Fibroblast of lung (primary cell): ENCODE data around the gene LRRIQ3. TPM values are rescaled to one million over a fixed set of nuclear protein-coding genes. Genes with fewer than 3 reads are reported as not detected.
"Not testable (repeated sequence)": the region's sequence is repeated elsewhere in the genome, so short reads cannot be mapped to it uniquely, and the experiment has no call there.

Experiments
- DNase-seq, 2 donors: peaks; one replicate each; pipeline versions ENCODE4 v3.0.0 to v3.0.0-alpha.2; 2010; ENCODE audit warnings: low read depth in 2 of 2
- H2AFZ ChIP-seq: 2 replicates; pipeline ENCODE4 v1.5.1; 2012; ENCODE audit warnings: low read length, control low read depth, inconsistent platforms
- H3K27ac ChIP-seq: 2 replicates; pipeline ENCODE4 v1.5.1; 2011; ENCODE audit warnings: low read length, control low read depth; ENCODE audit not compliant: insufficient read depth
- H3K27me3 ChIP-seq: 2 replicates; pipeline ENCODE4 v1.5.1; 2011; ENCODE audit warnings: mild to moderate bottlenecking, low read length; ENCODE audit not compliant: control insufficient read depth, insufficient read depth
- H3K36me3 ChIP-seq: 2 replicates; pipeline ENCODE4 v1.5.1; 2011; ENCODE audit warnings: low read length; ENCODE audit not compliant: control insufficient read depth, insufficient read depth
- H3K4me1 ChIP-seq: 2 replicates; pipeline ENCODE4 v1.5.1; 2011; ENCODE audit warnings: low read length; ENCODE audit not compliant: control insufficient read depth, insufficient read depth; ENCODE audit errors: extremely low read depth
- H3K4me2 ChIP-seq: 2 replicates; pipeline ENCODE4 v1.5.1; 2011; ENCODE audit warnings: low read length, control low read depth; ENCODE audit not compliant: insufficient read depth; ENCODE audit errors: extremely low read depth
- H3K4me3 ChIP-seq, 4 experiments: fragments of 200-600 bp in 1 of 4; sonication (generic) in 1 of 4; replicated peaks in 1 of 4; 2 replicates each; pipeline ENCODE4 v1.5.1; 2011 to 2016; ENCODE audit warnings: low read length in 4 of 4, low read depth in 3 of 4, mild to moderate bottlenecking in 3 of 4, control low read depth in 2 of 4, inconsistent platforms in 1 of 4, mixed read lengths in 1 of 4; ENCODE audit not compliant: insufficient read depth in 1 of 4; ENCODE audit errors: control extremely low read depth in 1 of 4
- H3K79me2 ChIP-seq: 2 replicates; pipeline ENCODE4 v1.5.1; 2012; ENCODE audit warnings: mild to moderate bottlenecking, low read length, inconsistent platforms; ENCODE audit not compliant: control insufficient read depth, insufficient read depth
- H3K9ac ChIP-seq: 2 replicates; pipeline ENCODE4 v1.5.1; 2011; ENCODE audit warnings: mild to moderate bottlenecking, low read length, control low read depth; ENCODE audit not compliant: insufficient read depth
- H3K9me3 ChIP-seq: 2 replicates; pipeline ENCODE4 v1.5.1; 2012; ENCODE audit warnings: low read depth, low read length; ENCODE audit not compliant: control insufficient read depth, insufficient read depth
- H4K20me1 ChIP-seq: 2 replicates; pipeline ENCODE4 v1.5.1; 2011; ENCODE audit warnings: low read length; ENCODE audit not compliant: control insufficient read depth, insufficient read depth; ENCODE audit errors: extremely low read depth
- EZH2 ChIP-seq: IDR thresholded peaks from 2 replicates; pipeline ENCODE4 v1.5.1; 2012; ENCODE audit warnings: low read length, control low read depth, mild to moderate bottlenecking; ENCODE audit errors: missing control alignments
- polyA plus RNA-seq, 2 donors: library from polyadenylated mRNA; depleted of rRNA in 1 of 2; stranded (reverse) in 1 of 2; unstranded in 1 of 2; fragments of >200 nt; gene quantifications; 2 replicates each; pipeline ENCODE4 v1.2.1, GENCODE V29; 2011 to 2012; ENCODE audit warnings: missing spikeins in 1 of 2
- total RNA-seq: library from RNA; depleted of rRNA; stranded (reverse); fragments of >200 nt; gene quantifications from 2 replicates; pipeline ENCODE4 v1.2.1, GENCODE V29; 2014
- TF ChIP-seq, protein P1 (sequence below), 2 donors: IDR thresholded peaks in 1 of 2; conservative IDR thresholded peaks in 1 of 2; 1 replicate in 1 of 2; 2 replicates in 1 of 2; pipeline ENCODE4 v1.5.1; 2011 to 2012; ENCODE audit warnings: low read length in 2 of 2, control low read depth in 1 of 2, inconsistent platforms in 1 of 2, low read depth in 1 of 2, mild to moderate bottlenecking in 1 of 2

Gene LRRIQ3
- total and polyA plus RNA-seq, 2 donors (not counting 1 experiment from before 2014, with no cell fraction given) = 0.56 to 1.3 TPM

DNA sequence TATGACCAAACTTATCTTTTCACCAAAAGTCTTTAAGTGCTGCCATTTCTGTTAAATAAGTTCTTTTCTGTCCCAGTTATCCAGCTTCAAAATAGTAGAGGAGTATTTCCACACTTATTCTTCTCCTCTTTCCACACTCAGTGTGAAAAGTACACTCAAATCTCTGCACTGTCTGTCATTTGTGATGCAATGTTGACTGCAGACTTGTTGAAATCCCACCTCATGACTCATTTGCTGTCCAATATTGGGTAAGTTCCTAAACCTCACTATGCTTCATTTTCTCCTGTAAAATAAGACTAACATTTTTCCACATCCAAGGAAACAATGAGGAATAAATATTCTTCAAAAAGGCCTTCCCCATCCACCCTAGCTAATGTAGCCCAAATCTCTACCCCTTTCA lies 17.5 kb downstream of the LRRIQ3 start:
- Histone ChIP-seq H3K9me3 (no peaks in the 10 kb centered on the region), H4K20me1 (no peaks in the 10 kb centered on the region), H3K27ac (no peak overlapping the region), H3K9ac (no peak overlapping the region), H3K79me2 (no peaks in the 10 kb centered on the region), H2AFZ (no peak overlapping the region), H3K4me1 (no peaks in the 10 kb centered on the region), H3K36me3 (no peaks in the 10 kb centered on the region), H3K4me2 (no peak overlapping the region), H3K27me3 (no peaks in the 10 kb centered on the region), H3K4me3 (no peak overlapping the region)
- TF ChIP-seq, protein P1, sequence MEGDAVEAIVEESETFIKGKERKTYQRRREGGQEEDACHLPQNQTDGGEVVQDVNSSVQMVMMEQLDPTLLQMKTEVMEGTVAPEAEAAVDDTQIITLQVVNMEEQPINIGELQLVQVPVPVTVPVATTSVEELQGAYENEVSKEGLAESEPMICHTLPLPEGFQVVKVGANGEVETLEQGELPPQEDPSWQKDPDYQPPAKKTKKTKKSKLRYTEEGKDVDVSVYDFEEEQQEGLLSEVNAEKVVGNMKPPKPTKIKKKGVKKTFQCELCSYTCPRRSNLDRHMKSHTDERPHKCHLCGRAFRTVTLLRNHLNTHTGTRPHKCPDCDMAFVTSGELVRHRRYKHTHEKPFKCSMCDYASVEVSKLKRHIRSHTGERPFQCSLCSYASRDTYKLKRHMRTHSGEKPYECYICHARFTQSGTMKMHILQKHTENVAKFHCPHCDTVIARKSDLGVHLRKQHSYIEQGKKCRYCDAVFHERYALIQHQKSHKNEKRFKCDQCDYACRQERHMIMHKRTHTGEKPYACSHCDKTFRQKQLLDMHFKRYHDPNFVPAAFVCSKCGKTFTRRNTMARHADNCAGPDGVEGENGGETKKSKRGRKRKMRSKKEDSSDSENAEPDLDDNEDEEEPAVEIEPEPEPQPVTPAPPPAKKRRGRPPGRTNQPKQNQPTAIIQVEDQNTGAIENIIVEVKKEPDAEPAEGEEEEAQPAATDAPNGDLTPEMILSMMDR (conservative IDR thresholded peaks at IDR 0.05 in 1 of 2, IDR thresholded peaks at IDR 0.05 in 1 of 2; ENCODE audit: low read depth in 1 of 2, low read length in 2 of 2) = no peak
- TF ChIP-seq EZH2 = no peak
- DNase-seq = peak; percentile 2 to 15

DNA sequence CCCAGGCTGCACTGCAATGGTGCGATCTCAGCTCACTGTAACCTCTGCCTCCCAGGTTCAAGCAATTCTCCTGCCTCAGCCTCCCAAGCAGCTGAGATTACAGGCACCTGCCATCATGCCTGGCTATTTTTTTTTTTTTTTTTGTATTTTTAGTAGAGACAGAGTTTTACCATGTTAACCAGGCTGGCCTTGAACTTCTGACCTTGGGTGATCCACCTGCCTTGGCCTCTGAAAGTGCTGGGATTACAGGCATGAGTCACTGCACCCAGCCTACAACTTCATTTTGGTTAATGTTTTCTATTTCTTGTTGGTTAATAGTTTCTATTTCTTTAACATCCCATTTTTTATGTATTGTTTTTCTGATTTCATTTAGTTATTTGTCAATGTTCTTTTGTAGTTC lies 23.6 kb downstream of the LRRIQ3 start:
- H3K27me3 ChIP-seq, H3K27ac ChIP-seq, DNase-seq, H3K79me2 ChIP-seq, H4K20me1 ChIP-seq, H3K4me1 ChIP-seq, H2AFZ ChIP-seq, H3K9ac ChIP-seq, H3K36me3 ChIP-seq, H3K9me3 ChIP-seq, H3K4me2 ChIP-seq, H3K4me3 ChIP-seq: not testable (repeated sequence)

DNA sequence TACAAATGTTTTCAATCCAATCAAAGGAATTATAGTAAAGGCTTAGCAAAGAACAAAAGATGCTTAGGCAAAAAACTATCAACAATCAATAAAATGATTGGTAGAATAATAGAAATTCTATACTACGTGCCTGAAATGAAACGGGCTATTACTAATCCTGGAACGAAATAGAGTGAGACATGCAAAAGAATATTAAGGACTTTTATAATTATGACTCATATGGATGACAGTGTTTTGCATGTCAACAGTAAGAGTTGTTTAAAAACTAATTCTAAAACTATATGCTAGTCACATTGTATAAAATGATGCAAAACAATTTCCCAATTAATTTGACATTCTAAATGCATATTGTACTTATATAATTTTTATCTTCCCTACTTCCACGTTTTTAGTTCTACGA lies 35.6 kb downstream of the LRRIQ3 start:
- H3K27ac ChIP-seq = no peak overlapping the region
- DNase-seq = no peak
- no peaks in the 10 kb centered on the region for H3K79me2 ChIP-seq
- H3K4me3 ChIP-seq = no peak overlapping the region
- no peak overlapping the region for H2AFZ ChIP-seq
- H3K4me1 ChIP-seq = no peaks in the 10 kb centered on the region
- no peaks in the 10 kb centered on the region for H4K20me1 ChIP-seq
- no peak overlapping the region for H3K9ac ChIP-seq
- H3K9me3 ChIP-seq = no peaks in the 10 kb centered on the region
- no peaks in the 10 kb centered on the region for H3K27me3 ChIP-seq
- H3K36me3 ChIP-seq = no peaks in the 10 kb centered on the region
- TF ChIP-seq, protein P1 (conservative IDR thresholded peaks at IDR 0.05 in 1 of 2, IDR thresholded peaks at IDR 0.05 in 1 of 2; ENCODE audit: low read depth in 1 of 2, low read length in 2 of 2) = no peak
- no peak for TF ChIP-seq EZH2
- no peak overlapping the region for H3K4me2 ChIP-seq
